HEK293 (cell line): ENCODE results near the gene DLX3.

Experiments used
- CTCF ChIP-seq: fragments of 450-650 bp; formaldehyde crosslinking; IDR thresholded peaks from 2 replicates; pipeline ENCODE4 v1.5.1; 2016; ENCODE audit warnings: missing biosample characterization, missing genetic modification characterization
- GLI4 ChIP-seq: fragments of 450-650 bp; formaldehyde crosslinking; IDR thresholded peaks from 2 replicates; pipeline ENCODE4 v1.5.1; 2016; ENCODE audit warnings: missing biosample characterization, missing genetic modification characterization
- KLF10 ChIP-seq: fragments of 450-650 bp; IDR thresholded peaks from 2 replicates; pipeline ENCODE4 v1.5.1; 2018; ENCODE audit warnings: missing biosample characterization, mild to moderate bottlenecking, missing genetic modification characterization
- REST ChIP-seq: fragments of 450-650 bp; formaldehyde crosslinking; IDR thresholded peaks from 2 replicates; pipeline ENCODE4 v1.5.1; 2016; ENCODE audit warnings: missing biosample characterization, missing genetic modification characterization
- SETDB1 ChIP-seq: IDR thresholded peaks from one replicate; pipeline ENCODE4 v1.6.1; 2017; ENCODE audit warnings: mild to moderate bottlenecking, low read length, moderate library complexity, mixed read lengths; ENCODE audit not compliant: insufficient read length
- YY1 ChIP-seq: fragments of 450-650 bp; formaldehyde crosslinking; IDR thresholded peaks from 2 replicates; pipeline ENCODE4 v1.5.1; 2018; ENCODE audit warnings: missing biosample characterization, missing genetic modification characterization
- ZBTB8A ChIP-seq: fragments of 450-650 bp; formaldehyde crosslinking; IDR thresholded peaks from 2 replicates; pipeline ENCODE4 v1.5.1; 2016; ENCODE audit warnings: missing biosample characterization, missing genetic modification characterization
- ZFP37 ChIP-seq: fragments of 450-650 bp; formaldehyde crosslinking; IDR thresholded peaks from 2 replicates; pipeline ENCODE4 v1.5.1; 2016; ENCODE audit warnings: missing biosample characterization, missing genetic modification characterization
- ZNF302 ChIP-seq: fragments of 450-650 bp; formaldehyde crosslinking; IDR thresholded peaks from 2 replicates; pipeline ENCODE4 v1.5.1; 2016; ENCODE audit warnings: missing biosample characterization, missing genetic modification characterization, low read depth
- ZNF423 ChIP-seq: fragments of 450-650 bp; formaldehyde crosslinking; IDR thresholded peaks from 2 replicates; pipeline ENCODE4 v1.5.1; 2016; ENCODE audit warnings: missing biosample characterization, missing genetic modification characterization
- ZNF658 ChIP-seq: fragments of 450-650 bp; formaldehyde crosslinking; IDR thresholded peaks from 2 replicates; pipeline ENCODE4; 2016; ENCODE audit warnings: missing biosample characterization, missing genetic modification characterization
- ZNF704 ChIP-seq: fragments of 450-650 bp; formaldehyde crosslinking; IDR thresholded peaks from 2 replicates; pipeline ENCODE4 v1.5.1; 2016; ENCODE audit warnings: missing biosample characterization, missing genetic modification characterization

- TF ChIP-seq CTCF (tag by site-specific recombination) (no peak), KLF10 (no peak), ZNF423 (tag by site-specific recombination) (no peak), ZNF704 (tag by site-specific recombination) (no peak), REST (tag by site-specific recombination) (no peak), YY1 (tag by site-specific recombination) (no peak), GLI4 (tag by site-specific recombination) (no peak), ZNF302 (tag by site-specific recombination) (no peak), ZFP37 (tag by site-specific recombination) (no peak), SETDB1 (no peak), ZBTB8A (no peak), ZNF658 (no peak)
Measured at GRCh38 chr17:49987290-49987585, 7.8 kb downstream of the DLX3 start.
